ENCODE data around the gene TCF3.
"Not testable (repeated sequence)": the region's sequence is repeated elsewhere in the genome, so short reads cannot be mapped to it uniquely, and the experiment has no call there.

TCF3 gene

GRCh38 chr19:1650650-1651567 lies 1.5 kb downstream of the TCF3 start:
- DNase-seq: peak in 2 of 3 donors; percentile 10 to 29

- DNase-seq: no peak
Observed at GRCh38 chr19:1649706-1650649, 2.4 kb downstream of the TCF3 start.

GRCh38 chr19:1648920-1649541 lies 3.4 kb downstream of the TCF3 start:
- no peak for DNase-seq

- DNase-seq: no peak
Observed at GRCh38 chr19:1648459-1648849, 4.0 kb downstream of the TCF3 start.

- no peak for DNase-seq
Observed at GRCh38 chr19:1647501-1648458, 4.6 kb downstream of the TCF3 start.

- no peak for DNase-seq
Observed at GRCh38 chr19:1646659-1647453, 5.6 kb downstream of the TCF3 start.

- no peak for DNase-seq
Observed at GRCh38 chr19:1646149-1646548, 6.3 kb downstream of the TCF3 start.

GRCh38 chr19:1645299-1645698 lies 7.1 kb downstream of the TCF3 start:
- no peak for DNase-seq

- no peak for DNase-seq
Observed at GRCh38 chr19:1644070-1644469, 8.3 kb downstream of the TCF3 start.

- DNase-seq: not testable (repeated sequence)
Observed at GRCh38 chr19:1640893-1641448, 11.4 kb downstream of the TCF3 start.

GRCh38 chr19:1636325-1637236 lies 15.8 kb downstream of the TCF3 start:
- no peak for DNase-seq

- no peak for DNase-seq
Observed at GRCh38 chr19:1634938-1635243, 17.5 kb downstream of the TCF3 start.

- no peak for DNase-seq
Observed at GRCh38 chr19:1634242-1634937, 18.0 kb downstream of the TCF3 start.

- DNase-seq: no peak
Observed at GRCh38 chr19:1633269-1633826, 19.1 kb downstream of the TCF3 start.

- no peak for DNase-seq
Observed at GRCh38 chr19:1632462-1633268, 19.8 kb downstream of the TCF3 start.

GRCh38 chr19:1631557-1632100 lies 20.8 kb downstream of the TCF3 start:
- DNase-seq: no peak

GRCh38 chr19:1630811-1631210 lies 21.6 kb downstream of the TCF3 start:
- DNase-seq: no peak

- no peak for DNase-seq
Observed at GRCh38 chr19:1630012-1630411, 22.4 kb downstream of the TCF3 start.

All from suppressor macrophage treated with lipopolysaccharide for 1 hour (primary cell).